HL-60/S4 (cell line): ENCODE measurements around the gene RIPPLY2.

Experiments used
- in situ Hi-C: fragments of 300-500 bp; cut with MboI; formaldehyde crosslinking; loops from 2 replicates; pipeline ENCODE4 v1.14.3; 2022; ENCODE audit warnings: low sequenced_read_pairs

RIPPLY2 gene

GRCh38 chr6:83893024-83893423, 39.9 kb downstream of the RIPPLY2 start:
- in situ Hi-C loops, result loop anchor here (25.0 kb wide), 1 partner anchor 319 kb away; no protein-coding TSS in a partner anchor

GRCh38 chr6:83897094-83897493, 43.9 kb downstream of the RIPPLY2 start:
- in situ Hi-C loops, result loop anchor here (25.0 kb wide), 1 partner anchor 315 kb away; no protein-coding TSS in a partner anchor

GRCh38 chr6:83901624-83902023, 48.5 kb downstream of the RIPPLY2 start:
- in situ Hi-C loops, result no loop called here

GRCh38 chr6:83904395-83904794, 51.2 kb downstream of the RIPPLY2 start:
- in situ Hi-C loops, result no loop called here

- in situ Hi-C loops, result no loop called here
These were observed 52.5 kb downstream of the RIPPLY2 start for GRCh38 chr6:83905648-83906047.
